ENCODE results near the gene SLC9A8.

SLC9A8 gene

GRCh38 chr20:49924247-49924646 is 111.6 kb downstream of the SLC9A8 start:
- no peak for DNase-seq

GRCh38 chr20:49925901-49926454 is 113.3 kb downstream of the SLC9A8 start:
- DNase-seq = no peak

- peak; percentile 81 to 86 for DNase-seq
Measured at GRCh38 chr20:49928411-49929141, 115.9 kb downstream of the SLC9A8 start.

GRCh38 chr20:49929142-49929494 is 116.5 kb downstream of the SLC9A8 start:
- DNase-seq = no peak

GRCh38 chr20:49935746-49936152 is 123.1 kb downstream of the SLC9A8 start:
- no peak for DNase-seq

GRCh38 chr20:49936153-49937026 is 123.8 kb downstream of the SLC9A8 start, which contains the start of gene RNF114:
Gene RNF114, plus strand, starts transcription at chr20:49936397. Its CDS starts 16 bp downstream, at chr20:49936413.
- DNase-seq = peak; percentile 91 to 92

- no peak for DNase-seq
Measured at GRCh38 chr20:49937027-49937929, 124.7 kb downstream of the SLC9A8 start.

GRCh38 chr20:49938173-49939163 is 125.8 kb downstream of the SLC9A8 start:
- DNase-seq = no peak

GRCh38 chr20:49941456-49941855 is 128.8 kb downstream of the SLC9A8 start:
- no peak for DNase-seq

Data from activated CD4-positive, alpha-beta T cell treated with anti-CD3 and anti-CD28 coated beads, Interleukin-2, amount 50 U/mL, for 48 hours (primary cell).